Neural cell (in vitro differentiated cells): Measurements from ENCODE around the gene KDM3B.

Experiments
- EZH2 ChIP-seq: fragments of 200-600, 300-800 bp; shearing (Covaris generic), sonication (generic); IDR thresholded peaks from 2 replicates; pipeline ENCODE4 v1.6.1; 2014; ENCODE audit warnings: antibody characterized with exemption, low read length, borderline replicate concordance, mild to moderate bottlenecking; ENCODE audit not compliant: insufficient read depth, poor library complexity, severe bottlenecking
- POLR2AphosphoS5 ChIP-seq: IDR thresholded peaks from 2 replicates; pipeline ENCODE4 v1.6.1; 2012
- TF ChIP-seq, protein P1 (sequence below): fragments of 450-650 bp; IDR thresholded peaks from 2 replicates; pipeline ENCODE4 v1.5.1; 2014; ENCODE audit warnings: antibody characterized with exemption, mild to moderate bottlenecking, moderate library complexity; ENCODE audit not compliant: poor library complexity, severe bottlenecking
- TF ChIP-seq, protein P2 (sequence below): IDR thresholded peaks from 2 replicates; pipeline ENCODE4 v1.6.1; 2012; ENCODE audit warnings: borderline replicate concordance

DNA sequence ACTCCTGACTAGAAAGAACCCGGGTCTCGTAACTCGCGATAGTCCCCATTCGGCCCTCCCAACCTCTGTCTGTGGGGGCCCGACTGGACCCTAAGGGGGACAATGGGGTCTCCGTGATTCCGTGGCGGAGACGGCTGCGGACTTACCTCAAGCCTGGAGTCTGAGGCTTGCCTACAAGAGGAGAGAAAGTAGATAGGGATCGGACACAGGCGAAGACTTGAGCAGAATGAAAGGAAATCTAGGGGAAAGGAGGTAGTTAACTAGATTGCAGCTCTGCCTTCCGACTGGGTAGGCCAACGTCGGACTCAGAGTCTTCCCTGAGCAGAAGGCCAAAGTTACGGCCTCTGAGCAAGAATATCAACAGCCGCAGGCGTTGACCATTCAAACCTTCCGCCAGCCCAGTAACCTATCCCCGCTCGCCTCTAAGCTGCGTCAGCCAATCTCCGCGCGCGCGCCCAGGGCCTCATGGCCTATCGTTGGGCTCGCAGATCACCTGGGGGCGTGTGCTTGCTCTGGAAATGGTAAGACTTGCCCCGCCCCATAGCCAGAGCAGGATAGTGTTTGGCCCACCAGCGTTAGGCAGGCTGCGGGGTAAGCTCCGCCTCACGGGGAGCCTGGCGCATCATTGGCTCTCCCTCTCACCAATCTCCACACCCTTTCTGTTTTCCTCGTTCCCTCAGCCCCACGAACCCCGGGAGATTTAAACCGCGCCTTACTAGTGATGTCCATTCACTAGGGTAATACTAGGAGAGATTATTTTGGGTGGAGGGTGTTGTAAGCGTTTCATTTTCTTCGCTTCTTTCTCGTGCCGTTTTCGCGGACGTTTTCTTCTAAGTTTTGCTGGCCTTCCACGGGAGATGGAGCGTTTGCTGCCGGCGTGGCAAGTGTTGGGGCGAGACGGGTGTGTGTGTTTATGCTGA is 20.8 kb upstream of the KDM3B start, which contains the start of gene CDC25C:
- TF ChIP-seq, protein P1, sequence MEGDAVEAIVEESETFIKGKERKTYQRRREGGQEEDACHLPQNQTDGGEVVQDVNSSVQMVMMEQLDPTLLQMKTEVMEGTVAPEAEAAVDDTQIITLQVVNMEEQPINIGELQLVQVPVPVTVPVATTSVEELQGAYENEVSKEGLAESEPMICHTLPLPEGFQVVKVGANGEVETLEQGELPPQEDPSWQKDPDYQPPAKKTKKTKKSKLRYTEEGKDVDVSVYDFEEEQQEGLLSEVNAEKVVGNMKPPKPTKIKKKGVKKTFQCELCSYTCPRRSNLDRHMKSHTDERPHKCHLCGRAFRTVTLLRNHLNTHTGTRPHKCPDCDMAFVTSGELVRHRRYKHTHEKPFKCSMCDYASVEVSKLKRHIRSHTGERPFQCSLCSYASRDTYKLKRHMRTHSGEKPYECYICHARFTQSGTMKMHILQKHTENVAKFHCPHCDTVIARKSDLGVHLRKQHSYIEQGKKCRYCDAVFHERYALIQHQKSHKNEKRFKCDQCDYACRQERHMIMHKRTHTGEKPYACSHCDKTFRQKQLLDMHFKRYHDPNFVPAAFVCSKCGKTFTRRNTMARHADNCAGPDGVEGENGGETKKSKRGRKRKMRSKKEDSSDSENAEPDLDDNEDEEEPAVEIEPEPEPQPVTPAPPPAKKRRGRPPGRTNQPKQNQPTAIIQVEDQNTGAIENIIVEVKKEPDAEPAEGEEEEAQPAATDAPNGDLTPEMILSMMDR: no peak
- no peak for TF ChIP-seq POLR2AphosphoS5
- TF ChIP-seq, protein P2, sequence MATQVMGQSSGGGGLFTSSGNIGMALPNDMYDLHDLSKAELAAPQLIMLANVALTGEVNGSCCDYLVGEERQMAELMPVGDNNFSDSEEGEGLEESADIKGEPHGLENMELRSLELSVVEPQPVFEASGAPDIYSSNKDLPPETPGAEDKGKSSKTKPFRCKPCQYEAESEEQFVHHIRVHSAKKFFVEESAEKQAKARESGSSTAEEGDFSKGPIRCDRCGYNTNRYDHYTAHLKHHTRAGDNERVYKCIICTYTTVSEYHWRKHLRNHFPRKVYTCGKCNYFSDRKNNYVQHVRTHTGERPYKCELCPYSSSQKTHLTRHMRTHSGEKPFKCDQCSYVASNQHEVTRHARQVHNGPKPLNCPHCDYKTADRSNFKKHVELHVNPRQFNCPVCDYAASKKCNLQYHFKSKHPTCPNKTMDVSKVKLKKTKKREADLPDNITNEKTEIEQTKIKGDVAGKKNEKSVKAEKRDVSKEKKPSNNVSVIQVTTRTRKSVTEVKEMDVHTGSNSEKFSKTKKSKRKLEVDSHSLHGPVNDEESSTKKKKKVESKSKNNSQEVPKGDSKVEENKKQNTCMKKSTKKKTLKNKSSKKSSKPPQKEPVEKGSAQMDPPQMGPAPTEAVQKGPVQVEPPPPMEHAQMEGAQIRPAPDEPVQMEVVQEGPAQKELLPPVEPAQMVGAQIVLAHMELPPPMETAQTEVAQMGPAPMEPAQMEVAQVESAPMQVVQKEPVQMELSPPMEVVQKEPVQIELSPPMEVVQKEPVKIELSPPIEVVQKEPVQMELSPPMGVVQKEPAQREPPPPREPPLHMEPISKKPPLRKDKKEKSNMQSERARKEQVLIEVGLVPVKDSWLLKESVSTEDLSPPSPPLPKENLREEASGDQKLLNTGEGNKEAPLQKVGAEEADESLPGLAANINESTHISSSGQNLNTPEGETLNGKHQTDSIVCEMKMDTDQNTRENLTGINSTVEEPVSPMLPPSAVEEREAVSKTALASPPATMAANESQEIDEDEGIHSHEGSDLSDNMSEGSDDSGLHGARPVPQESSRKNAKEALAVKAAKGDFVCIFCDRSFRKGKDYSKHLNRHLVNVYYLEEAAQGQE: no peak
- TF ChIP-seq EZH2: no peak
